Panc1 (cell line): Measurements from ENCODE around the gene ZFYVE28.

ENCODE experiments used
- CTCF ChIP-seq: fragments of 450-650 bp; IDR thresholded peaks from 2 replicates; pipeline ENCODE4 v1.5.1; 2017; ENCODE audit warnings: mild to moderate bottlenecking
- POLR2AphosphoS5 ChIP-seq: IDR thresholded peaks from 2 replicates; pipeline ENCODE4 v1.6.1; 2012; ENCODE audit warnings: mild to moderate bottlenecking, low read depth, low read length, moderate library complexity
- SIN3A ChIP-seq: IDR thresholded peaks from 2 replicates; pipeline ENCODE4 v1.6.1; 2012; ENCODE audit warnings: low read depth, mild to moderate bottlenecking, low read length, moderate library complexity, borderline replicate concordance; ENCODE audit not compliant: insufficient read depth

DNA sequence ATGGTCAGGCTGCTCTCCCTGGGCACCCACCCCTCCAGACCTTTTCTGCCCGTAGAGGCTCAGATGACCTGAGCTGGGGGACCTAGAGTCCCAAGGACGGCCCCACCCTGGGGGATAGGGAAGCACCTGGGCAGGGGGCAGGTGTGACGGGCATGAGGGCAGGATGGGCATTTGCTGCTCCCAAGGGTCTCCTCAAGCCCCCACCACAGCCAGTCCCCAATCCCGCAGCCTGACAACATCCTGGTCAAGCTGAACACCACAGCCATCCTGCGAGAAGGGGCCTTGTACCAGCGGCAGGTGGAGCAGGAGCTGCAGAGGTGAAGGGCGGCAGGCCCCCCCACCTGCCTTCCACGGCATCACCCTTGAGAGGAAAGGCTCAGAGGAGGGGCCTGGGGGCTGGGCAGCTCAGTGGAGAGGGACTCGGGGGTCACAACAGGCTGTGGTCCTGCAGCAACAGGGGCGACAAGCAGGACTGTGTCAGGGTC is 32.6 kb upstream of the ZFYVE28 start:
- TF ChIP-seq CTCF: no peak
- TF ChIP-seq POLR2AphosphoS5: no peak
- TF ChIP-seq SIN3A: no peak
